Psoas muscle (tissue), 8 donors: ENCODE data around the gene ARHGAP23. TPM values are rescaled to one million over a fixed set of nuclear protein-coding genes. Genes with fewer than 3 reads are reported as not detected.

ENCODE experiments used
- ATAC-seq, 4 donors: fragments of 200-7000 bp; cut with Tn5 transposase; one replicate each; pipeline ENCODE4 v1.9.1; 2020; ENCODE audit warnings: moderate library complexity in 3 of 4, mild to moderate bottlenecking in 2 of 4
- DNase-seq, 2 donors: peaks; one replicate each; pipeline ENCODE4 v3.0.0-alpha.2; 2020
- H3K27ac ChIP-seq: fragments of 200-600 bp; one replicate; pipeline ENCODE4 v1.8.0; 2022
- H3K27me3 ChIP-seq, 3 donors: fragments of 200-600 bp in 1 of 3; one replicate each; pipeline versions ENCODE4 v1.6.1 to v1.8.0; 2013 to 2022; ENCODE audit warnings: low read length in 2 of 3, mild to moderate bottlenecking in 2 of 3, moderate library complexity in 1 of 3; ENCODE audit not compliant: insufficient read depth in 3 of 3
- H3K36me3 ChIP-seq, 2 donors: fragments of 200-600 bp in 1 of 2; one replicate each; pipeline versions ENCODE4 v1.6.1 to v1.8.0; 2013 to 2022; ENCODE audit warnings: low read depth in 1 of 2, mild to moderate bottlenecking in 1 of 2, moderate library complexity in 1 of 2; ENCODE audit not compliant: insufficient read depth in 1 of 2
- H3K4me1 ChIP-seq: fragments of 200-600 bp; one replicate; pipeline ENCODE4 v1.8.0; 2022
- H3K4me3 ChIP-seq: fragments of 200-600 bp; one replicate; pipeline ENCODE4 v1.8.0; 2022; ENCODE audit warnings: mild to moderate bottlenecking
- H3K9me3 ChIP-seq: fragments of 200-600 bp; one replicate; pipeline ENCODE4 v1.8.0; 2022
- CTCF ChIP-seq: fragments of 200-600 bp; IDR thresholded peaks from one replicate; pipeline ENCODE4 v1.8.0; 2022; ENCODE audit warnings: antibody characterized with exemption
- WGBS, 3 donors: extraction: QIAGEN DNeasy Blood & Tissue Kit; methylation state at CpG; one replicate each; pipeline versions ENCODE4 v1.1.6 to v1.1.7; 2013; 5-methylcytosine and 5-hydroxymethylcytosine counted together
- intact Hi-C, 2 donors: fragments of 100-400 bp; cut with DNase I; formaldehyde crosslinking; loops; one replicate each; pipeline versions ENCODE4 v1.11.0 to v1.14.2; 2022
- polyA plus RNA-seq, 3 donors: library from polyadenylated mRNA; stranded (reverse); fragments of 200-250 nt; gene quantifications; one replicate each; pipeline ENCODE4 v1.2.3, GENCODE V29; 2013
- total RNA-seq, 4 donors: library from RNA; stranded (reverse); fragmentation: NEBNext Ultra II Directional in 2 of 4; extraction: Animal tissue kit (Norgen Biotek cat#: 25700) in 2 of 4; gene quantifications; one replicate each; pipeline versions ENCODE4 v1.2.1 to v1.2.4, GENCODE V29; 2021 to 2023
- donor health status: healthy with polysubstance abuse.
- donor health status: DM: no; HTN: no; CAD: no; lungs with moderate emphysema.
- donor health status: Bipolar disorder and iron deficiency.
- donor health status: healthy.
- donor health status: DM: yes; HTN: yes; CAD: no.
- donor health status: DM: no; HTN: no; CAD: no.
- donor health status: DM: no; HTN: no; CAD: no.
- donor health status: DM: yes; HTN: yes; CAD: no.

Gene ARHGAP23
- total and polyA plus RNA-seq, 7 donors, result 7.6 to 35.8 (median 23.6) TPM

- TF ChIP-seq CTCF, result no peak
- Histone ChIP-seq H3K27ac (no peak overlapping the region), H3K4me1 (peaks cover 49% of the 10 kb centered on the region), H3K4me3 (no peak overlapping the region), H3K27me3 (no peaks in the 10 kb centered on the region), H3K9me3 (no peaks in the 10 kb centered on the region), H3K36me3 (no peaks in the 10 kb centered on the region)
- 84 to 93% (median 92%) methylated on average over 6 of the region's 6 CpGs for WGBS, 3 donors
- DNase-seq, result no peak
- intact Hi-C loops, result no loop called here
- ATAC-seq, result no peak
Observed at GRCh38 chr17:38452719-38453118, 24.5 kb downstream of the ARHGAP23 start.

GRCh38 chr17:38453951-38454421 is 25.7 kb downstream of the ARHGAP23 start:
- WGBS, 3 donors, result 5 to 17% (median 8%) methylated on average over 29 to 44 of the region's 44 CpGs
- peaks cover 48% of the 10 kb centered on the region for H3K4me1 ChIP-seq
- ATAC-seq, result peak; percentile 12 to 33 (median 18)

GRCh38 chr17:38454532-38454931 is 26.3 kb downstream of the ARHGAP23 start:
- no peak for TF ChIP-seq CTCF
- intact Hi-C loops, result no loop called here
- Histone ChIP-seq H3K4me3 (peak overlapping the region; percentile 57), H3K4me1 (peaks cover 43% of the 10 kb centered on the region), H3K9me3 (no peaks in the 10 kb centered on the region), H3K27me3 (no peaks in the 10 kb centered on the region), H3K27ac (peak overlapping the region; percentile 78), H3K36me3 (peaks cover 0 to 15% of the 10 kb centered on the region in 2 donors)
- DNase-seq, result peak; percentile 91 to 97
- ATAC-seq, result peak; percentile 93 to 95 (median 94)
- WGBS, 3 donors, result 8 to 13% (median 9%) methylated on average over 12 of the region's 12 CpGs

More at GRCh38 chr17:38453951-38454421, 25.7 kb downstream of the ARHGAP23 start:
- peak overlapping the region; percentile 57 for H3K4me3 ChIP-seq
- intact Hi-C loops, result no loop called here
- H3K27ac ChIP-seq, result peak overlapping the region; percentile 78
- no peak for TF ChIP-seq CTCF
- H3K36me3 ChIP-seq, result peaks cover 0 to 9% of the 10 kb centered on the region in 2 donors
- DNase-seq, result peak in 1 of 2 donors; percentile 62
- H3K9me3 ChIP-seq, result no peaks in the 10 kb centered on the region
- no peaks in the 10 kb centered on the region for H3K27me3 ChIP-seq

GRCh38 chr17:38455288-38455915 is 27.1 kb downstream of the ARHGAP23 start:
- H3K9me3 ChIP-seq, result no peaks in the 10 kb centered on the region
- TF ChIP-seq CTCF, result no peak
- H3K27me3 ChIP-seq, result no peaks in the 10 kb centered on the region
- no peak for ATAC-seq
- H3K4me1 ChIP-seq, result peaks cover 37% of the 10 kb centered on the region
- WGBS, 3 donors, result 30 to 46% (median 44%) methylated on average over 7 to 8 of the region's 8 CpGs
- H3K27ac ChIP-seq, result peak overlapping the region; percentile 78
- H3K4me3 ChIP-seq, result peak overlapping the region; percentile 57
- peaks cover 0 to 22% of the 10 kb centered on the region in 2 donors for H3K36me3 ChIP-seq
- DNase-seq, result no peak
- intact Hi-C loops, result no loop called here
